GM21423 (cell line): Measurements from ENCODE around the gene TAF7.
"Not testable (repeated sequence)": the region's sequence is repeated elsewhere in the genome, so short reads cannot be mapped to it uniquely, and the experiment has no call there.

Experiments
- ATAC-seq: cut with Tn5 transposase; IDR thresholded peaks from one replicate; pipeline ENCODE4 v1.9.1; 2021; ENCODE audit warnings: mild to moderate bottlenecking, moderate library complexity; ENCODE audit not compliant: unreplicated experiment

TAF7 gene

DNA sequence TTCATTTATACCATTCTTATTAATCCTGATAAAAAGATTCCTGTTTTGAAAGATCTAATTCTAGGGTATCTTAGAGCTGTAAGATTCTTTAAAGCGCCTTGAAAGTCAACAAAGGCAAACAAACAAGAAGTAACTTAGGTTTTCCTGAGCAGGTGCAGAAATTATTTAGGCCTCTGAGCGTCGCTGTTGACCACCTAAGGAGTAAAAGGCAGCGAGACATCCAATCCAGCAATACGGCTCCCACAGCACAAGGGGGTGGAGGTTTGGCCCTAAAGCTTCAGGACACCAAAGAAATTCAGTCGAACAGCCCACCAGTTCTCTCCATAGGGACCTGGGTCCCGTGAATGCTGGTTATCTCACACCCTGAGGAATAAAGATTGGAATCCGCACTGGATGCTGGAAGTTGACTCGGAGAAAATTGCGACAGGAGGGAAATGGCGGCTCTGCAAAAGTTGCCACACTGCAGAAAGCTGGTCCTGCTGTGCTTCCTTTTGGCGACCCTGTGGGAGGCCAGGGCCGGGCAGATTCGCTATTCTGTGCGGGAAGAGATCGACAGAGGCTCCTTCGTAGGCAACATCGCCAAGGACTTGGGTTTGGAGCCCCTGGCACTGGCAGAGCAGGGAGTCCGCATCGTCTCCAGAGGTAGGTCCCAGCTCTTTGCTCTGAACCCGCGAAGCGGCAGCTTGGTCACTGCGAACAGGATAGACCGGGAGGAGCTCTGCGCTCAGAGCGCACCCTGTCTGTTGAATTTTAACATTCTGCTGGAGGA lies 18.1 kb upstream of the TAF7 start, which contains the start of gene PCDHGA2:
PCDHGA2 (plus strand) TSS at position 223 of the 769 bp plus-strand sequence.
- ATAC-seq: no peak

DNA sequence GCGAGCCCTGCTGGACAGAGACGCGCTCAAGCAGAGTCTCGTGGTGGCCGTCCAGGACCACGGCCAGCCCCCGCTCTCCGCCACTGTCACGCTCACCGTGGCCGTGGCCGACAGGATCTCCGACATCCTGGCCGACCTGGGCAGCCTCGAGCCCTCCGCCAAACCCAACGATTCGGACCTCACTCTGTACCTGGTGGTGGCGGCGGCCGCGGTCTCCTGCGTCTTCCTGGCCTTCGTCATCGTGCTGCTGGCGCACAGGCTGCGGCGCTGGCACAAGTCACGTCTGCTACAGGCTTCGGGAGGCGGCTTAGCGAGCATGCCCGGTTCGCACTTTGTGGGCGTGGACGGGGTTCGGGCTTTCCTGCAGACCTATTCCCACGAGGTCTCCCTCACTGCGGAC lies 12.0 kb upstream of the TAF7 start:
- ATAC-seq: not testable (repeated sequence)

GRCh38 chr5:141330299-141331080 lies 9.9 kb upstream of the TAF7 start, which contains the start of gene PCDHGA1:
Gene PCDHGA1 (plus strand): TSS chr5:141330514.
- no peak for ATAC-seq

- ATAC-seq: no peak
Measured at GRCh38 chr5:141328231-141328630, 7.6 kb upstream of the TAF7 start.

DNA sequence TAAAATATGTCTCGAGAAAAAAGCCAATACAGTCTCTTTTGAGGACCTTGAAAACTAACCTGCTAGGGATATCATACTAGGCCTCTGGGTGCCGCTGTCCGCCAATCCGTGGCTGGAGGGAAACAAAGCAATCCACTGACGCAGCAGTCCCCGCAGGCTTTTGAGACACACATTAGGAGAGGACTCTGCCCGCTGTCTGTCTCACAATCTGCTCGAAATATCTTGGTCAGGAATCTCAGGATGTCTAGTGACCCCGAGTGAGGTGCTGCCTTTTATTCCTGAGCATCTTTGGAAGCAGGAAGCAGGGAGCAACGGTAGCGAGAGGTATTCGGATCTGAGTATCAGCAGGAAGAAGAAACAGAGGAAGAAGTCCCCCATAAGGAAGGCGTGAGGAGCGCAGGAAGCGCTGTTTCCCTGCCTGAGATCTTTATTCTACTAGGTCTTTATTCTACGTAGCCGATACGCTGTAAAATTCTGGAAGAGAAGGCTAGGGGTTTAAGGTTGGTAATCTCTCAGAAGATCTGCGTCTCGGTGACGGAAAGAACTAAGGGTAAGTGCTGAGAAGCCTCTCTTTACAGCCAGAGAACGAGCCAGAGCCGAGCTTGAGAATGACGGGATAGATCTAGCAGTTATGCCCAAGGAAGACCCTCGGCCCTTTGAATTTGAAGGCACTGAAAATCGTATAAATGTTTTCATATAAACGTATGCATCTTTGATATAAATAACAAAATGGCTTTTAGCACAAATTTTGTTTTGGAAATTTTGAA lies 5.7 kb upstream of the TAF7 start:
- ATAC-seq: peak; percentile 80

- ATAC-seq: no peak
Measured at GRCh38 chr5:141322261-141322660, 1.7 kb upstream of the TAF7 start.

- ATAC-seq: no peak
Measured at GRCh38 chr5:141319699-141320098, 885 bp downstream of the TAF7 start.

DNA sequence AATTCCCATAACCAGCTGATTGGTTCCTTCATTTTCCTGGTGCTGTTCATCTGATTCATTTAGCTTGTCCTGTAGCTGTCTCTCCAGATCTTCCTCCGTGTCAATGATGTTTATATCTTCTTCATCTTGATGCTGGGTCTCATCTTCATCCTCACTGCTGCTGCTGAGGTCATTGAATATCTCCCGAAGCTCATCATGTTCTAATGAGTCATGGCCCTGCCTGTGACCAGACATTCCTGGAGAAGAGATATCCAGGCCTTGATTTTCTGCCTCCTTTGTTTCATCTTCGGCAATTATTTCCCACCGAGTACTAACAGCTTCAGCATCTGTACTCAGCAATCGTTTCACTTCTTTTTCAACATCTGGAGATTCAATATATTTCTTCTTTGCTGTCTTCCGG lies 1.4 kb downstream of the TAF7 start:
- no peak for ATAC-seq

- not testable (repeated sequence) for ATAC-seq
Measured at GRCh38 chr5:141316963-141317362, 3.6 kb downstream of the TAF7 start.

DNA sequence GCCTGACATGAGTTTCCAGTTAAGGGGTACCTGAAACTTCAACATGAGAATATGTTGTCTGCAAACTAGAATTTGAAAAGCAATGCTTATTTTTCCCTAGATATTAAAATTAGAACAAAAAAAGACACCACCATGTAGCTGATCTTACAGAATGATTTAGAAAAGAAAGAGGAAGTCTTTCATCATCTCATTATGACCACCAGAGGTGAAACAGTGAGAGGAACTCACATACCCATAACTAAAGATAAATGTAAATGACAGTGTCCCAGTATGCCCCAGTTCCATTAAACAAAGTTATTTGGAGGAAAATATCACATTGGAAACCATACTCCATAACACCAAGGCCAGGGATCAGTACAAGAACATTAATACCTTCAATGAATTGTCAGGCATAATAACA lies 6.9 kb downstream of the TAF7 start:
- no peak for ATAC-seq

DNA sequence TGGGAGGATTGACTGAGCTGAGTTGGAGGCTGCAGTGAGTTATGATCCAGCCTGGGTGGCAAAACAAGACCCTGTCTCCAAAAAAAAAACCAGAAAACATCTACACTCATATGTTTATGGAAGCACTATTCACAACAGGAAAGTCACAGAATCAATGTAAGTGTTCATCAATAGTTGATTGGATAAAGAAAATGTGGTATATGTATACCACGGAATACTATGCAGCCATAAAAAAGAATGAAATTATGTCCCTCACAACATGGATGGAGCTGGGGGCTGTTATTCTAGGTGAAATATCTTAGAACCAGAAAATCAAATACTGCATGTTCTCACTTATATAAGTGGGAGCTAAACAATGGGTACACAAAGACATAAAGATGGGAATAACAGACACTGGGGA lies 14.0 kb downstream of the TAF7 start:
- ATAC-seq: no peak

DNA sequence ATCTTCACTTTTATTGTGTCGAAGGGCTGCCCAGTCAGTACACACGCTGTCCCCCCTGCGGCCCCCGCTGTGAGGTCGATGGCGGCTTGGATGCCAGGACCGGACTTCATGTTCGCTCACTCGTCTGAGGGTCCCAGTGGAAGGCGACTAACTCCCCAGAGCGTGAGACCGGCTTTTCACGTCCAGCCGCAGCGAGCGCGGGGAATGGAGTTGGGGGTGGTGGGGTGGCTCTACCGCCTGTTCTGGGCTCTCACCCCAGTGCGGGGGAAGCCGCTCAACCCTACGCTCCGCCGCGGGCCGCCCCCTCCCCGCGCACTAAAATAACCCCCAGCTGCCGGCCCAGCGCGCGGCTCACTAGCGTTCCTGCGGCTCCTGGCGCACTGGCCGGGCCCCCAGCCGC lies 16.8 kb downstream of the TAF7 start, which contains the start of gene SLC25A2:
SLC25A2 (minus strand) TSS at position 294 of the 400 bp plus-strand sequence; CDS start at position 110, 184 bp downstream.
- ATAC-seq: no peak

GRCh38 chr5:141298376-141298775 lies 22.2 kb downstream of the TAF7 start:
- ATAC-seq: no peak

DNA sequence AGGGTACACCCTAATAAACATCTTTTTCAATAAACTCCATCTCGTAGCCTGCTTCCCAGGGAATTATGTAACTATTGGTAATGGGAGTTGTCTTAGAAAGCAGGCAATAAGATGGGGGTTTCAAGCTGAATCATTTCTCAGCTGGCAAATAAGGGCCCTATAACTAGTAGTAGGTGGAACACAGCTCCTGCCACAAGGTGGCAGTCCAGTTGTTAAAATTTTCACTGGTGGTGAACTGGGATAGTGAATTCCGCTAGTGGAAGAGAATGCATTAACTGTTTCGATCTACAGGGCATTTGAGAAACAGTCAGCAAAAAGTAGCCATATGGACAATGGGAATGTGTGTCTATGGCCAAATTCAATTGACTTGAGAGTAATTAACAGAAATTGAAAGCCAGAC lies 47.7 kb downstream of the TAF7 start:
- no peak for ATAC-seq

DNA sequence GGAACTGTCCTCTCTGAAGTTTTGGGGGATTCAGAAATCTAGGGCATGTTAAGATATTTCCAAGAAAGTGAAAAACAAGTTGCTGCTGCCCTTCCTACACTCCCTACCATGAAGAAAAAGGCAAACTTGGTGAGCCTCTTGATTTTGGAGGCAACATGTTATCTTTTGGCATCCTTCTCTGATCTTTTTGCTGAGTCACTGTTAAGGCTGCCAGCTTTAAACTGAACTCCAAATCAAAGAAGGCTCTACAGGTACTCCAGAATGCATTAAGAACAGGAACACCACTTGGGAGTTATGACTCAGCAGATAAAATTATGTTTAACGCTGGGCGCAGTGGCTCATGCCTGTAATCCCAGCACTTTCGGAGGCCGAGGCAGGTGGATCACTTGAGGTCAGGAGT lies 51.4 kb downstream of the TAF7 start:
- no peak for ATAC-seq
